ENCODE measurements around the gene ZNF440.

DNA sequence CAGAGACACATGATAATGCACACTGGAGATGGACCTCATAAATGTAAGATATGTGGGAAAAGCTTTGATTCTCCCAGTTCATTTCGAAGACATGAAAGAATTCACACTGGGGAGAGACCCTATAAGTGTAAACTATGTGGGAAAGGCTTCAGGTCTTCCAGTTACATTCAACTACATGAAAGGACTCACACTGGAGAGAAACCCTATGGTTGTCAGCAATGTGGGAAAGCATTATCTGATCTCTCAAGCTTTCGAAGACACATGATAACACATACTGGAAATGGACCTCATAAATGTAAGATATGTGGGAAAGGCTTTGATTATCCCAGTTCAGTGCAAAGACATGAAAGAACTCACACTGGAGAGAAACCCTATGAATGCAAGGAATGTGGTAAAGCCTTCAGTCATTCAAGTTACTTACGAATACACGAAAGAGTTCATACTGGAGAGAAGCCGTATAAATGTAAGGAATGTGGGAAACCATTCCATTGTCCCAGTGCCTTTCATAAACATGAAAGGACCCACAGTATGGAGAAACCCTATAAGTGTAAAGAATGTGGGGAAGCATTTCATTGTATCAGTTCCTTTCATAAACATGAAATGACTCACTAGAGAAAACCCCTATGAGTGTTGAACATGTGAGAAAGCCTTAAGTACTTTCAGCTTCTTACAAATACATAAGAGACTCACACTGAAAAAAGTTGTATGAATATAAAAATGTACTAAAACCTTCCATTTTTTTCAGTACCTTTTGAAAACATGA lies 32.6 kb upstream of the ZNF440 start:
- TF ChIP-seq CTCF (conservative IDR thresholded peaks at IDR 0.05; ENCODE audit: low read length) (no peak), EZH2phosphoT487 (IDR thresholded peaks at IDR 0.05; ENCODE audit: borderline replicate concordance, low read depth, low read length) (no peak)
